OCI-LY1 (cell line): ENCODE results near the gene L3MBTL3.

Source experiments
- EZH2 ChIP-seq: fragments of 200-600 bp; sonication (generic), shearing (Covaris generic); IDR thresholded peaks from 2 replicates; pipeline ENCODE4 v1.8.0; 2017; ENCODE audit warnings: borderline replicate concordance, mixed run types, mild to moderate bottlenecking, antibody characterized with exemption, low read length, moderate library complexity, mixed read lengths
- TF ChIP-seq, protein P1 (sequence below): fragments of 200-600 bp; sonication (generic), shearing (Covaris generic); IDR thresholded peaks from 2 replicates; pipeline ENCODE4 v1.5.1; 2017; ENCODE audit warnings: mild to moderate bottlenecking, antibody characterized with exemption, low read length, moderate library complexity, mixed read lengths

DNA sequence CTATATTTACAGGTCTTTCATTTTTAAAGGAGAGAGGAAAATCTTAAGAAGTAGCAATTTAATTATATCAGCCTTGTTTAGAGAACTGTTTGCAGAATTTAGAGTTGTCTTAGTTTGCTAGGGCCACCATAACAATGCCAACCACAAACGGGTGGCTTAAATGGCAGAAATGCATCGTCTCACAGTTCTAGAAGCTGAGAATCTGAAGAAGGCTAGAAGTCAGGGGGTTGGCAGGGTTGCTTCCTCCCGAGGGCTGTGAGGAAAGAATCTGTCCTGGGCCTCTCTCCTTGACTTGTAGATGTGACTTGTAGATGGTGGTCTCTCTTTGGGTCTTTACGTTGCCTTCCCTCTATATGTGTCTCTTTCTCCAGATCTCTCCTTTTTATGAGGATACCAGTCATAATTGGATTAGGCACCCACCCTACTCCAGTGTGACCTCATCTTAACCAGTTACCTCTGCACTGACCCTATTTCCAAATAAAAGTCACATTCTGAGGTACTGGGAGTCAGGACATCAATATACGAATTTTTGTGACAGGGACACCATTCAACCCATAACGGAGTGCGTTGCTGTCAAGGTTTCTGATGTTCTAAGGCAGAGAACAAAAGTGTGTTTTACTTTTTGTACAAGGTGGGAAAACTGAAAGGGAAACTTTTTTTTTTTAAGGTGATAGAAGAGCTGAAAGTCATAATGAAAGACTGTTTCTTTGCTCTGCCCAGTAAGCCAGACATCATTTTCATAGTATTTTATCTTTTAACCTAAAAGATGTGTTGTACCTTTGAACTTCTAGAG is 119.9 kb downstream of the L3MBTL3 start:
- TF ChIP-seq, protein P1, sequence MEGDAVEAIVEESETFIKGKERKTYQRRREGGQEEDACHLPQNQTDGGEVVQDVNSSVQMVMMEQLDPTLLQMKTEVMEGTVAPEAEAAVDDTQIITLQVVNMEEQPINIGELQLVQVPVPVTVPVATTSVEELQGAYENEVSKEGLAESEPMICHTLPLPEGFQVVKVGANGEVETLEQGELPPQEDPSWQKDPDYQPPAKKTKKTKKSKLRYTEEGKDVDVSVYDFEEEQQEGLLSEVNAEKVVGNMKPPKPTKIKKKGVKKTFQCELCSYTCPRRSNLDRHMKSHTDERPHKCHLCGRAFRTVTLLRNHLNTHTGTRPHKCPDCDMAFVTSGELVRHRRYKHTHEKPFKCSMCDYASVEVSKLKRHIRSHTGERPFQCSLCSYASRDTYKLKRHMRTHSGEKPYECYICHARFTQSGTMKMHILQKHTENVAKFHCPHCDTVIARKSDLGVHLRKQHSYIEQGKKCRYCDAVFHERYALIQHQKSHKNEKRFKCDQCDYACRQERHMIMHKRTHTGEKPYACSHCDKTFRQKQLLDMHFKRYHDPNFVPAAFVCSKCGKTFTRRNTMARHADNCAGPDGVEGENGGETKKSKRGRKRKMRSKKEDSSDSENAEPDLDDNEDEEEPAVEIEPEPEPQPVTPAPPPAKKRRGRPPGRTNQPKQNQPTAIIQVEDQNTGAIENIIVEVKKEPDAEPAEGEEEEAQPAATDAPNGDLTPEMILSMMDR, result no peak
- TF ChIP-seq EZH2, result no peak
